ENCODE results near the gene SMIM45.
A peak's percentile ranks its signal among the peaks of the same experiment; 100 is the strongest.

SMIM45 gene

DNA sequence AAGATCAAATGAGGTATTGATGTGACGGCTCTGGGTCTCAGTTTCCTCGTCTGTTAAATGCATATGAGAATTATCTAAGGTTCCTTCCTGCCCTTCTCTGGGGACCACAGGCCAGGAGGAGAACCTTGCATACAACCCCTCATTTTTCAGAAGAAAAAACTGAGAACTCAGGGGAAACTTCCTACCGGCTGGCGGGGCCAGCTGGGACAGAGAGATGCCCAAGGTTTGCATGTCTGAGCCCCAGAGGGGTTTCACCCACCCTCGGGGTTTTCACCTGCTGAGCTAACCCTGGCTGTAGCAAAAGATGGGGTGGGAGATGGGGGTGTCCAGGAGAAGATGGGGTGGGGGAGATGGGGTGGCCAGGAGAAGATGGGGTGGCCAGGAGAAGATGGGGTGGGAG is 29.6 kb upstream of the SMIM45 start (continued):
- TF ChIP-seq ZNF335 (tag by site-specific recombination; conservative IDR thresholded peaks at IDR 0.05), result no peak

DNA sequence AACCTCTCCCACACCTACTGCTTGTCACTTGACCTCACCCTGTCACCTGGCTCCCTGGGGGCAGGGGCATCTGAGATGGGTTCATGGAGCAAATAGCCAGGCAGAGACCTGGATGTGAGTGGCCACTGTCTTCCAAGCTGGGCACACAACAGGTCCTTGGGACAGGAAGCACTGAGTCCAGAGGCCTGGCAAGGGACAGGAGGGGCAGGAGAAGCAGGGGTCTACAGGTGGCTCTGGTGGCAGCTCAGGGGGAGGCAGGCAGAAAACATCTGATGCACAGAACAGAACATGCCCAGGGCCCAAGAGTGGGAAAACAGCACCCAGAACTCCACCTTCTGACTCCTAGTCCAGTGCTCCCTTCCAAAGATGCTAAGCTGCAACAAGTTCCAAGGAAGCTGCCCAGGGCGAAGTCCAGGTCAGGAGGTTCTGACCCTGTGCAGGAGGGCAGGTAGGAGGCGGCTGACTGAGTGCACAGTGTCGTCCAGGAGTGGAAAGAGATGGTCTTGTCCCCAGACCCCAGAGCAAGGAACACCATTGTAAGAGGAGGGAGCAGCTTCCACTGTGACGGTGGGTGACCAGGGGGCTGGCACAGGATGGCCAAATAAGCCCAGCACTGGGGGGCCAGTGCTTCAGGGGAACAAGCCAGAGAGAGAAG is 28.9 kb upstream of the SMIM45 start:
- CTCF ChIA-PET, result interaction anchor here (0.7 to 0.9 kb wide), 2 partner anchors 66 to 77 kb away, joined by 3 to 5 read pairs; no protein-coding TSS in a partner anchor
- no peaks in the 10 kb centered on the region; a peak in 1 of 3 replicates for H3K36me3 ChIP-seq (ENCODE audit: control insufficient read depth in 2 of 2, insufficient read depth in 1 of 2, low read length in 2 of 2)
- no peak overlapping the region for H3K27ac ChIP-seq (ENCODE audit: extremely low read depth, low read depth, low read length)
- POLR2A ChIA-PET, result interaction anchor here (0.9 kb wide), 1 partner anchor 24 kb away, joined by 3 read pairs; the partner anchor contains the start of gene CENPM
- no peak overlapping the region for H3K4me3 ChIP-seq (ENCODE audit: low read depth, low read length)
- TF ChIP-seq ZSCAN16 (tag by site-specific recombination; IDR thresholded peaks at IDR 0.05) (no peak), SCRT2 (tag by site-specific recombination; IDR thresholded peaks at IDR 0.05) (peak; percentile 71), INSM2 (tag by site-specific recombination; IDR thresholded peaks at IDR 0.05) (no peak), ZNF776 (tag by site-specific recombination; IDR thresholded peaks at IDR 0.05; ENCODE audit: borderline replicate concordance) (no peak), ZNF169 (tag by site-specific recombination; IDR thresholded peaks at IDR 0.05) (no peak), ZNF239 (tag by site-specific recombination; IDR thresholded peaks at IDR 0.05) (no peak), KLF7 (tag by site-specific recombination; IDR thresholded peaks at IDR 0.05; ENCODE audit: borderline replicate concordance) (no peak)
- peaks cover 5% of the 10 kb centered on the region for H3K4me1 ChIP-seq (ENCODE audit: control insufficient read depth, insufficient read depth, low read length)
- no peaks in the 10 kb centered on the region for H3K9me3 ChIP-seq (ENCODE audit: control insufficient read depth, insufficient read depth, low read depth, low read length)

DNA sequence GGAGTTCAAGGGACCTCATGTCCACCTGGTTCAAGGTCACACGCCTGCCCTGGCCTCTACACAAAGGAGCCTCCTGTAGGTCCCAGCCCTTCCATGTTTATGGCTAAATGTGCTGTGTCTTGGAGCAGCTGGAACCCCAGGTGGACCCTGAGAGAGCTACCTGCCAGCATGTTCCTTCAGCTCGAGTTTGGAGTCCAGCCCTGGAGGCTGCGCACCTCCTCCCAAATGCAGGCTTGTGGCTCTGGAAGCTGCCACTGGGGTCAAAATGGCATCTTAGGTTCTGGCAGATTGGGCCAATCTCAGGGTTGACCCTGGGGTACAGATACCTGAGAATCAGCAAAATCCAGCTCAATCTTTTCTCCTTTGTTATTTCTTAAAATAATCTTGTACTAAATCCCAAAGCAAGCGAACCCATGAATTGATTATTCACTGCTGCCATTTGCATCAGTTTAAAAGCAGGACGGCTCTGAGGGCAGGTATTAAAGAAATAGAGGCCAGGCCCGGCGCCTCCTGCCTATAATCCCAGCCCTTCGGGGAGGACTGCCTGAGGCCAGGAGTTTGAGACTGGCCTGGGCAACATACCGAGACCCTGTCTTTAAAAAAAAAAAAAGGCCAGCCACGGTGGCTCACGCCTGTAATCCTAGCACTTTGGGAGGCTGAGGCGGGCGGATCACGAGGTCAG is 28.2 kb upstream of the SMIM45 start:
- ChIA-PET CTCF (interaction anchor here (0.6 to 1.1 kb wide), 4 partner anchors 20 to 226 kb away, joined by 3 to 5 read pairs (median 3); no protein-coding TSS in a partner anchor), POLR2A (interaction anchor here (1.1 kb wide), 1 partner anchor 23 kb away, joined by 3 read pairs; the partner anchor contains the start of gene CENPM)
- peaks cover 2% of the 10 kb centered on the region; the same call in 1 of the 2 replicates for H3K4me1 ChIP-seq (ENCODE audit: control insufficient read depth, insufficient read depth, low read length)

More for the DNA sequence above, 28.2 kb upstream of the SMIM45 start:
- TF ChIP-seq HOXC10 (CRISPR knock-in tag; IDR thresholded peaks at IDR 0.05) (no peak), ZNF398 (tag by site-specific recombination; IDR thresholded peaks at IDR 0.05) (no peak), ZNF621 (tag by site-specific recombination; IDR thresholded peaks at IDR 0.05) (no peak), ZNF629 (tag by site-specific recombination; IDR thresholded peaks at IDR 0.05) (no peak), GLIS1 (tag by site-specific recombination; IDR thresholded peaks at IDR 0.05) (no peak), ZNF169 (tag by site-specific recombination; IDR thresholded peaks at IDR 0.05) (no peak), ZBTB44 (tag by site-specific recombination; IDR thresholded peaks at IDR 0.05) (no peak), ZNF202 (tag by site-specific recombination; IDR thresholded peaks at IDR 0.05; ENCODE audit: borderline replicate concordance) (no peak), YY2 (tag by site-specific recombination; IDR thresholded peaks at IDR 0.05) (no peak), ZNF518A (tag by site-specific recombination; conservative IDR thresholded peaks at IDR 0.05; ENCODE audit: low read depth) (no peak), ZNF248 (tag by site-specific recombination; IDR thresholded peaks at IDR 0.05) (no peak)
- H3K27ac ChIP-seq (ENCODE audit: extremely low read depth, low read depth, low read length), result no peak overlapping the region
- H3K9me3 ChIP-seq (ENCODE audit: control insufficient read depth, insufficient read depth, low read depth, low read length), result no peaks in the 10 kb centered on the region
- H3K4me3 ChIP-seq (ENCODE audit: low read depth, low read length), result no peak overlapping the region
- no peaks in the 10 kb centered on the region; a peak in 1 of 3 replicates for H3K36me3 ChIP-seq (ENCODE audit: control insufficient read depth in 2 of 2, insufficient read depth in 1 of 2, low read length in 2 of 2)
